ENCODE results near the gene APIP.
"Not testable (repeated sequence)": the region's sequence is repeated elsewhere in the genome, so short reads cannot be mapped to it uniquely, and the experiment has no call there.

Gene APIP

DNA sequence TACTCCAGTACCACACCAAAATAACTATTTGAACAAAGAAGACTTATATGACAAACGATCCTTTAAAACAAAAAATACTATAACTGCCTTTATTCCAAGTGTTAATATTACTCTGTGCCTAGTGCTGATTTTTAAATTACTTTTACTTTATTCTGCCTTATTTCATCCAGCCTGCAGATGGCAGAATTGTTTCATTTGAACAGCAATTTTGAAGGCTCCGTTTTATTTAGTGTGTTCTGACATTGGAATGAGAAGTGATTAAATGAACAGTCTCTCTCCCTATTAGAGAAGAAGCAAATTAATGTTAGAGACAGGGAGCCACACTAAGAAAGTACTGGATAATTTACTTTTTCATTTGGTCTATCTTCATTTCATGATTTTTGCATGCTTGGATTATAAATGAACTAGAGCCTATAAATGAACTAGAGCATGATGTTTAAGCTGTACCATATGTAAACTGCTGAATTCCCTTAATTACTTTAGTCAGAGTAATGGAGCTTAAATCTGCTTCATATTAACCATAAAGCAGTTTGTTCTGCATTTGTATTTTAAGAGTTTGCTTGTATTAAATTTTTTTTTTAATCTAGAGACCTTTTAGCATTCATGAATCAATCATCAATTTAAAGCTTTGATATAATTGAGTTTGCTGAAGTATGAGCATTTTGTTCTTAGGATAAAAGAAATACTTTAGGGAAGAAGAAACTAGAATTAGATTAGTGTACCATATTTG lies 10.1 kb upstream of the APIP start:
- no peak for DNase-seq (ENCODE audit: low read depth)

DNA sequence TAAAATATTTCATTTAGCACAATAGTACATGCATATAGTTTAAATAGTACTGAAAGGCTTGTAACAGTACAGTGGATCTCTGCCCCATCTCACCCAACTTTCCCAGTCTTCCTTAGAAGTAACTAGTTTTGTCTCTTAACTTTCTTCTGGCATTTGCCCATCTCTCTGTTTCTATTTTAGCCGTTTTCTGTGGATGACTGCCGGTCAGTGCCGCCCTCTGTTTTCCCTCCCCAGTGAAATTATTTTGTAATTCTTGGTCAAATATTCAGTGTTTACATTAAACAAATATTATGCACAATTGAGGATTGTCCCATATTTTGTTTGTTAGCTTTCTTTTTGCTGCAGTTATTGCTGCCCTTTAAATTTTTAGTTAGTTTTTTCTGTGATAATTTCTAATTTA lies 8.5 kb upstream of the APIP start:
- no peak for DNase-seq (ENCODE audit: low read depth)

- DNase-seq (ENCODE audit: low read depth) = no peak
These were observed 5.0 kb upstream of the APIP start for GRCh38 chr11:34921156-34921555.

DNA sequence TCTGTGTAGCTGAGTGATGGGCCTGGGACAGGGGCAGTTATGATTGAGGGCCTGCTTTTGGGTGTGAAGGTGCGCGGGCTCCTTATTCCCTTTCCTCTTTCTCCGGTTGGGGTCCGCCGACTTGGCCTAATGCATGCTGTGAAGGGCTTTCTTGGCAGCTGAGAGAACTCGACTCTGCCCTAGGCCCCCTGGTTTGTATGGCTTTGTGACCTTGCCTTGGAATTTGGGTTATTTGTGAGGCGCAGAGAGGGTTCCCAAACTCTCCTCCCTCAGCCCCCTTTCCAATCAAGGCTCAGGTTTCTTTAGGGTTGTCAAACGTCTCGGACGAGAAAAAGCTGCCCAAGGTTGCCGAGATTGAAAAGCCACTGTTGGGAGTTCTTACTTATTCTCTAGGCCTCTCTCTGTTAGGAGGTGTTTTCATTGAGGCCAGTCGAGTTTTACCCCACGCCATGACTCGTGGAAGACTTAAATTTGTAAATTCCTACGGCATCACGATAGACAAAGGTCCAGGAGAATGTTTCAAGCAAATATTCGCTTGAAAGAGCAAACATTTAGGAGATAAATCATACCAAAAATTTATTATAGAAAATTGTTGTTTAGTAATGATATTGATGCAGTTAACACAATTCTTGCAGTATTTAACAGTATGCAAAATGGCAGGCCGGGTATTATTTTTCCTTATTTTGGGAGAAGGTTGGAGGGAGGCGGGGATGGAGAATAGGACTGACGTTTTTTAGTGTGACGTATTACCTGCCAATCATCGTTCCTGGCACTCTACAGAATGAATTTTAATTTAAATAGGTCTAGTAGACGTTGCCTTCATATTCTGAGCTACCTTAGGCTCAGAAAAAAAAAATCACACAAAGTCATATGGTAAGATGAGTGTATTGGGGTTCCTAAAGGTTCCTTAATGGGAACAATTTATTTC lies 928 bp upstream of the APIP start:
- no peak for DNase-seq (ENCODE audit: low read depth)

DNA sequence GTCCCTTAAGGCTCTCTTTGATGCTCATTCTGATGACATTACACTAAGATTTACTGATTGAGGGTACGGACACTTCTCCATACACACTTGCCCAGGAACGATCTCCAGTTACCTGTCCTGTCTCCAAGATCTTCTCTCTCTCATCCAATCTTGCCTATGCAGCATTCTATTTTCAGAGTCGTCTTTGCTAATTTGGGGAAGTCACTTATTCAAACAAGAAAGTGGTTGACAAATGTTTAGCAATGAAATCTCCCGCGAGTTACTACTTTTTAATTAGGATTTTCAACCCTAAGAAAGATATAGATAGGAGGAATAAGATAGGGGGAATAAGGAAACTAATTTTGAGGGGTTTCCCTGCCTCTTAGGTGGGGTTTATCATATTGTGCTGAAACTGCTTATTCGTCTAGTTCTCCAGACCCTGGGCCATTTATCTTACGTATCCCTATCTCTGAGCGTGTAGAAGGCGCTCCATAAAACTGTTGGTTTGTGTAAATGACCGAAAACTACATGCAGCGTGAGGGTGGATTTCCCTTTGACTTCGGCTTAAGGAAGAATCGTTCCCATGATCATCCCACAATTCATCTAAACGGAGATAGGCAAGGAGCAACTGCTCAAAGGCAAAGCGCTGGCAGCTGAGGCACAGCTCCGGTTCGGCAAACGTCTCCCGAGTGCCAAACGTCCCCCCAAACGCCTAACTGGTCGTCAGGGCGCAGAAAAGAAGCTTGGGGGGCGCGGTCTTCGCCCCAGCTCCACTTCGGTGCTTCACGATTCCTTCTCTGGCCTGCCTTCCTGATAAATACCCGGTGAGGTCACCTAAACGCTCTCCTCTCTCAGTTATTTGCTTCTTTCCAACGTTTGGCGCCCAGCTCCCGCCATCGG lies 804 bp downstream of the APIP start:
- no peak for DNase-seq (ENCODE audit: low read depth)

GRCh38 chr11:34913556-34913955 lies 2.6 kb downstream of the APIP start:
- DNase-seq (ENCODE audit: low read depth) = not testable (repeated sequence)

DNA sequence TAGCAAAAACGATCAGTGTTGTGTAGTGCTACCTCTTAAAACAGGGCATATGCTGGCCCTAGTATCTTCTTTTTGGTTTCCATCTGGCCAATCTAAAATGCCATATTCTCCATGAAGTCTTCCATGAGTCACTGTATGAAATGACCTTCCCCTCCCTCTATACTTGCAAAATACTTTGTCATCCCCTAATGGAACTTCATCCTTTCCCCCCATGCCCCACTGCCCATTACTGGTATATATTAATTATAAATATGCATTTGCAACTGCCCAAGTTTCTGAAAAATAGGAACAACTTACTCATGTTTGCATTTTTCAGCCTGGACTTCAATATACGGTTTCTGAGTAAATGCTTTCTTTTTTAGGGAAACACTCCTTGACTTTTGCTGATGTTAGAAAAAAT lies 4.5 kb downstream of the APIP start:
- no peak for DNase-seq (ENCODE audit: low read depth)

DNA sequence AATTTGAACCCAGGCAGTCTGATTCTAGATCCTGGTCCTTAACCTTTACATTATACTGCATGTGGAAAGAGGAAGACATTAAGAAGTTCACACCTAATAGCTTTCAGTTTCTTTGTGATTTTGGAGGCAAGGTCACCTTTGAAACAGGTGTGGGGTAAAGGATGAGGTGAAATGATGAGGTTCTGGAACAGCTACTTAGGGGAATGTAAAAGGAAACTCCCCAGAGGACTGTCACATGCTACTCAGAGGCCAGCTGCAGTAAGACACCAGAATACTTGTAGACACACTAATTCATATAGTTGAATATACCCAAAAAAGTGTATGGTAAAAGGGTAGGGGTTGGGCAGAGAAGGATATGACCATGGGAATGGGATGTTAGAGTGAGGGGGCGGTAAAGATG lies 5.4 kb downstream of the APIP start:
- no peak for DNase-seq (ENCODE audit: low read depth)

GRCh38 chr11:34909955-34910354 lies 6.2 kb downstream of the APIP start:
- DNase-seq (ENCODE audit: low read depth) = no peak

DNA sequence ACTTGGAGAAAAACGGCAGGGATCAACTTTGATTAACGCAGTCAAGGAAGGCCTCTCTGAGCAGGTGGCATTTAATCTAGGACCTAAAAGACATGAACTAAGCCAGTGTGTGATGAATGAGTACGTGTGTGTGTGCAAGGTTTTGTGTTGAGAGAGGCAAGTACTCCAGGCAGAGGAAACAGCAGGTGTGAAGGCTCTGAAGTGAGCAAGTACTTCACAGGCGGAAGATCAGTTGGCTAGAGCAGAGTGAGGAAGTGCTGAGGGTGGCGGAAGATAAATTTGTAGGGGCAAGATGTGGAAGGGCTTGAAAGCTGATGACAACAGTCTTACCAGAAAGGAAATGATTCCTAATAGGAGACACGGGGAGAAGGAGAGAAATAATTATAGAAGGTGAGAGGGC lies 6.8 kb downstream of the APIP start:
- no peak for DNase-seq (ENCODE audit: low read depth)

- no peak for DNase-seq (ENCODE audit: low read depth)
These were observed 8.1 kb downstream of the APIP start for GRCh38 chr11:34907934-34908593.

GRCh38 chr11:34905666-34906065 lies 10.5 kb downstream of the APIP start:
- no peak for DNase-seq (ENCODE audit: low read depth)

GRCh38 chr11:34904421-34904955 lies 11.7 kb downstream of the APIP start:
- no peak for DNase-seq (ENCODE audit: low read depth)

- no peak for DNase-seq (ENCODE audit: low read depth)
These were observed 16.6 kb downstream of the APIP start for GRCh38 chr11:34899633-34900016.

- no peak for DNase-seq (ENCODE audit: low read depth)
These were observed 17.7 kb downstream of the APIP start for GRCh38 chr11:34898474-34898873.

DNA sequence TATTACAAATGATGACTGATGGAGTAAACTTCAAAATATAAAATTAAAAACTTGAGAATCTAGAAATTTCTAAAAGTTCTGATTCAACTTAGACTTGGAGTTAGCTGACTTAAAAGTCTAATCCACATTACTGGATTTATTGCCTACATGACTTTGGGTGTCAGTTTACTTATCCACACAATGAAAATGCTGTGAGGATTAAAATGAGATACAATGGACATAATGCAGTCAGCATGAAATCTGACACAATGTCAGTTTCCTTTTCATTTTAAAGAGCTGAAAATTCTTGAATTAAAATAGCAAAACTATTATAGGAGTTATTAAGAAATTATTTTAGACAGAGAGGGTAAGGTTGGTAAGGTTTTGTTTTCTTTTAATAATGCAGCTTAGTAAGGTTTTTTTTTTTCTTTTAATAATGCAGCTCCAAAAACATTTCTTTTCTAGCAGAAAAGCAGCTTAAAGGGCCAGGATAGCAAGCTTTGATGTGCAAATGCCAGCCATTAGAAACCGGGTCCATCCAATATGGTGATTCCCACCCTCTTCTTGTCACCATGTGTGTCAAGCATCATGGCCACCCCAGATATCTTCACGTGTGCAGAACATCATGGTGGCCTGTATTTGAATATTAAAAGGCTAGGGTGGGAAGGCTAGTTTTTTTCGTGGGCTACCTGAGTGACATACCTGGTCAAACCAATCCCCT lies 18.9 kb downstream of the APIP start:
- no peak for DNase-seq (ENCODE audit: low read depth)

- not testable (repeated sequence) for DNase-seq (ENCODE audit: low read depth)
These were observed 20.0 kb downstream of the APIP start for GRCh38 chr11:34896191-34896590.

DNA sequence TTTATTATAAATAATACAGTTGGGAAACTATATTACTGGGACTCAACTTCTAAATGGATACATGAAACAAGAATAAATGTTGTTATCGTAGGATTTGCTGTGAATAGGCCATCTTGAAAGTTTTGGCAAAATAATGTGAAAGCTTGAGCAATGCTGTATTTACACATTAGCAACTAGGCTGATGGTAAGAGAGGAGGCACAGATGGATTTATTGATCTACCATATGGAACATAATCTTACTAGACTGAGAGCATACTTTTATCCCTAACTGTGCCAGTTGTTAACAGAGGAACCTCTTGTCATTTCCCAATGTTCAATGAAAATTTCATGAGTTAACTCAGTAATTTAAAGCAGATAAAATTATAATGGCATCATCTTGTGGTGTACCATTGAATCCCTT lies 22.8 kb downstream of the APIP start:
- DNase-seq (ENCODE audit: low read depth) = no peak

DNA sequence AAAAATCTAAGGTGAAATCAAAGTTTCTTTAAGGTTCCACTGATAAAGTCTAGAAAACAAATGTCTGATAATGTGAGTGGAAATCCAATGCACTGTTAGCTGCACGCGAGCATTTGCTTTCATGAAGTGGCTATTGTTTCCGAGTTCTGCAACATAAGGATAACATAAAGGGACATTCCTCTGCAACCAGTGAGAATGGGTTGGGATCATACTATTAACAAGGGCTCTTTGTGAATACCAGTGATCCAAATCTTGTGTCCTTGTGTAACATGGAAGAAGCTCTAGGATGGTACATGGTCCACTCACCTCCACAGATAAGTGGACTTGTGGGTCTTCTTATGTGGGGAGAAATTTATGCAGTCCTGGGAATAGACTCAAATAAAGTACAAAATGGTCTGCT lies 24.6 kb downstream of the APIP start:
- DNase-seq (ENCODE audit: low read depth) = no peak

GRCh38 chr11:34890812-34891211 lies 25.4 kb downstream of the APIP start:
- DNase-seq (ENCODE audit: low read depth) = no peak

DNA sequence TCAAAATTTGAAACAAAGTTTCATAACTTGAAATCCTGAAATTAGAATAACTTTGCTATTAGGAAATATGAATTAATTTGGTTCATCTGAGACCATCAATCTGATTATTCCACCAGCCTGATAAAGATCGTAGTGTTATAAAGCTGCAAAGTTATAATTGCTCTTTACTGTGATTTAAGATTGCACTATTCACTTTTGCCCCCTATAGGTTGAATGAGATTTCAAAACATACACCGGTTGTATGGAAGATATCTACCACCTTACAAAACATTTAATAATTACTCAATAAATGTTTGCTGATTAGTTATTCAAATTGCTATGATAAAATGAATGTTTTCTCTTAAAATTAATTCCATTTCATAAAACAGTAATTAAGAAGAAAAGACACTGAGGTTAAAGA lies 26.1 kb downstream of the APIP start:
- DNase-seq (ENCODE audit: low read depth) = no peak
